ENCODE measurements around the gene PACS1.

Gene PACS1

GRCh38 chr11:66279092-66279734 lies 209.1 kb downstream of the PACS1 start:
- DNase-seq = no peak

- no peak for DNase-seq
These were observed 210.4 kb downstream of the PACS1 start for GRCh38 chr11:66280428-66280827.

DNA sequence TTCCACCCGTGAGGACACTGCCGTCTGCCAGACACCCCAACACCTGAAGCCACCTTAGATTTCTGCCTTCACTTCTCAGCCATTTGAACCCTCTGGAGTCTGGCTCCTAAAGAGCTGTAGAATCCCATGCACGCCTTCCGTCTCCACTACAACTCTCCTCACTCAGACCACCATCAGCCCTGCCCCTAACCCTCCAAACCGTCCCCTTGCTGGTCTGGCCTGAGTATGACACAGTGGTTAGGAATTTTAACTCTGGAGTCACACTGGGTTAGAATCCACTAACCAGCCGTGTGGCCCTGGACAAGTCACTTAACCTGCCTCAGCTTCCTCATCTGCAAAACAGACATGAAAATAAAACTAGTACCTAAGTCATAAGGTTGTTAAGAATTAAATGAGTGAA lies 210.9 kb downstream of the PACS1 start:
- no peak for DNase-seq

DNA sequence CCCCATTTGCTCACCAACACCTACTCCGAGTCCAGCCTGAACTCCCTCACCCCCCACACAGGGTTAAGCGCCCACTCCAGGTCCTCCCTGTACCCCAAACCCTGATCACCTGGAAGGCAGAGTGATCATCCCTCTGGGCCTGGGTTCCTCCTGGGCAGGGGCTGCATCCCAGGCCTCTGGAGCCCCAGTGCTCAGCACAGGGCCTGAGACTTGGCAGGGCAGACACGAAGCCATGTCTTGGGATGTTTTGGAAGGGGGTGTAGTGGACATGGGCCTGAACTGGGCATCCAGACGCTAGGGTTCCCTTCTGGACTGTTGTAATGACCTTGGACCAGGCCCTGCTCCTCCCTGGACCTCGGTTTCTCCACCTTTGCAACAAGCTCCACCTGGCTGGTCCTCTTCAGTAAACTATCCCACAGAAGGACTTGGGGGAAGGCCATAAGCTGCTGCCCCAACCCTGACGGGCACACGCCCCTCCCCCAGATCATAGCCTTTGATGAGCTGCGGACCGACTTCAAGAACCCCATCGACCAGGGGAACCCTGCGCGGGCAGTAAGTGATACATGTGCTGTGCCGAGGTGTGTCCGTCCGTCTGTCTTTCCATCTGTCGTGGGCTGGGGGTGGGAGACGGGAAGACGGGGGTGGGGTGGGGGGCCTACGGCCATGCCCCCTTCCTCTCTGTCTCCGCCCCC lies 211.8 kb downstream of the PACS1 start:
- DNase-seq = no peak

DNA sequence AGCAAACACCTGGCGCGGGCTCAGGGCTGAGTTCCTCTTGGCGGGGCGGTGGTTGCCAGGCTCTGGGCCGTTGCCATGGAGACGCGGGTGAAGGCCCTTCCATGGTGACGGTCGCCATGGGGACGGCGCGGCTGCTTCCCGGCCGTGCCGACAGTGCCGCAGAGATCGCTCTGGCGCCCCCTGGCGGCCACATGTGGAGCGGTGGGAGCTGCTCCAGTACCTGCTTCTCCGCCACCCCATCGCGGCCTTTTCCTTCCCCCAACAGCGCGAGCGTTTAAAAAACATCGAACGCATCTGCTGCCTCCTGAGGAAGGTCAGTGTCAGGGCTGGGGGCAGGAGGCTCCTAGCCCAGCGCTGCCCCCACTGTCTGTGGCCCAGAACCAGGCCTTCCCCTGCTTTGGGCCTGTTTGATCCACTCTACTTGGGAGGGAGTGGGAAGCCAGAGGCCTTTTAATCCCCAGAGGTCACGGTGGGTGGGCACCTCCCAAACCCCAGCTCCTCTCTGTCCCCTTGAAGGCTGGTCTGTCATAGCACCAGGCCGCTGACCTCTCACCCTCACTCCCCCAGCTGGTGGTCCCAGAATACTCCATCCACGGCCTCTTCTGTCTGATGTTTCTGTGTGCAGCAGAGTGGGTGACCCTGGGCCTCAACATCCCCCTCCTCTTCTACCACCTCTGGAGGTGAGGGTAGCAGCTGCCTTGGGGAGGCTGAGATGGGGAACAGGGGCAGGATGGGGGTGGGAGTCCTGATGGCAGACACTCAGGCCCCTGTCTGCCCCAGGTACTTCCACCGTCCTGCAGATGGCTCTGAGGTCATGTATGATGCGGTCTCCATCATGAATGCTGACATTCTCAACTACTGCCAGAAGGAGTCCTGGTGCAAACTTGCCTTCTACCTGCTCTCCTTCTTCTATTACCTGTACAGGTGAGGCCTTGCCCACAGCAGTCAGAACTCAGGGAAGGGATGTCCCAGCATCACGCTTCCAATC lies 212.7 kb downstream of the PACS1 start:
- DNase-seq = peak; percentile 97 to 99

DNA sequence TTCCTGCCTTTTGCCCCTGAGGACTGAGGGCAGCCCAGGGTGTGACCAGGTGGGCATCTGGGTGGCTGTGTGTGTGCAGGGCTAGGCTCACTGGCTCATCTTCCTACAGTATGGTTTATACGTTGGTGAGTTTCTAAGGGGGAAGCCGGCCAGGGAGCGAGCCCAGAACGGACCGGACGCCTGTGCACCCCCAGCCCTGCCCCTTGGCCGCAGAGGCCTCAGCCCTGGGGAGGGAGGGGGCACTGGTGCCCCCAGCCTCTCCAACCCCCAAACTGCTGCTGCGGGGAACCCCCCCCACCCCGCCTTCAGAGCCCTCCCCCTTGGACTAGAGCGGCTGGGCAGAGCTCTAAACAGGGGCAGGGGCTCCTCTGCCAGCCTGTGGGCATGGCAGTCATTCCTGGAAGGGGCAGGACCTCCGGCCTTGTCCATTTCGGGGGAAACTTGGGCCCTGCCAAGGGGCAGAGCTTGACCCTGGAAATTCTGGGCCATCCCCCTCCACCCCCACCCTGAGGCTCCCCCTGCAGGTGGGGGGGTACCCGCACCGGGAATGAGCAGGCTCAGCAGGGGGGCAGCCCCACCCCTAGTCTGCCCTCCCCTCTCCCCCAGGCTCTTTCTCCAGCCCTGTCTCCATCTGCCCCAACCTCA lies 213.5 kb downstream of the PACS1 start:
- no peak for DNase-seq

DNA sequence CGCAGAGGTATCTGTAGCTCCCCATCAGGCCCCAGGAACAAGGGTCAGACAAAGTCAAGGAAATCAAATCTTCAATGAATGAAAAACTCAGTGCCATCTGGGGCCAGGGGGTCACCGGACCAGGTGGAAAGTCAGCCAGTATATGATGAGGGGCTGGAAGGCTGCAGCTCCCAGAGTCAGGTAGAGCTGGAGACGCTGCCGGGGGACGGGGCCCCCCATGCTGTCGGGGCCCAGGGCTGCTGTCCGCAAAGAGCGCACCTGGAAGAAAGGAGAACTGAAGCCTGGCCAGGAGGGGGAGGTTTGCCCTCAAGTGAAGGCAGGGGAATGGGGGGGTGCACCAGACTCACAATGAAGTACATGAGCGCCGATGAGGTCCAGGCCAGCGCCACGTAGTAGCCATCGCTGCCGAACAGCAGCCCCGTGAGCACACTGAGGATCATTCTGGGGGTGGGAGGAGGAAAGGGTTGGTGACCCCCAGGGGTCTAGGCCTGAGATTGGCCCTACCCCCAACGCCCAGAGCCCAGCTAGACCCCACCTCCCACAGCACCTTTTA lies 214.5 kb downstream of the PACS1 start:
- DNase-seq = no peak

DNA sequence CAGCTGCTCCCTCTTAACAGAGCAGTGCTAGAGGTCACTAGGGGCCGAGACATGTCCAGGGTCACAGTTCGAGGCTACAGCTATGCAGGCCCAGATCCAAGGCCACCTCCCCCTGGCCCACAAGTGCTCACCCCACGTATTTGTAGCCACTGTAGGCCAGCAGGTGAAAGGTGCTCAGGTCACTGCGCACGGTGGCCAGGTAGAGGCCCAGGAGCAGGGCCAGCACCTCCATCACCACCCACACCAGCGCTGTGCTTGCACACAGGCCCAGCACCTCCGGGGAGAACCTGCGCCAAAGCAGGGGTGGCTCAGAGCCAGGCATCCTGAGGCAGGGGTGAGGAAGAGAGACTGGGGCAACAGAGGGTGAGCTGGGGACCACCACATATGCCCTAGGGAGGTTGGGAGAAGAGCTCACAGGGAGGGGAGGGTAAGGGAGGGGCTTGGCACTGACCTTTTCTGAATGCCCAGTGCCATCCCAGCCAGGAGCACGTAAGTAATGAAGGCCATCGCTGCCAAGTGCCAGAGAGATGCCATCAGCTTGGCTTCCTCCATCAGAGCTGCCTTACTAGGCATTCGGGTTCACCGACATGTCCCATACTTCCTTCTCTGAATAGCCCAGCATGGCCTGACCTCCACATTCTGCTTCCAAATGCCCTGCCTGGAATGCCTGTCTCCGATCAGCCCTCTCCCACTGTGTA lies 215.3 kb downstream of the PACS1 start:
- DNase-seq = no peak

GRCh38 chr11:66286699-66287098 lies 216.6 kb downstream of the PACS1 start:
- DNase-seq = no peak

DNA sequence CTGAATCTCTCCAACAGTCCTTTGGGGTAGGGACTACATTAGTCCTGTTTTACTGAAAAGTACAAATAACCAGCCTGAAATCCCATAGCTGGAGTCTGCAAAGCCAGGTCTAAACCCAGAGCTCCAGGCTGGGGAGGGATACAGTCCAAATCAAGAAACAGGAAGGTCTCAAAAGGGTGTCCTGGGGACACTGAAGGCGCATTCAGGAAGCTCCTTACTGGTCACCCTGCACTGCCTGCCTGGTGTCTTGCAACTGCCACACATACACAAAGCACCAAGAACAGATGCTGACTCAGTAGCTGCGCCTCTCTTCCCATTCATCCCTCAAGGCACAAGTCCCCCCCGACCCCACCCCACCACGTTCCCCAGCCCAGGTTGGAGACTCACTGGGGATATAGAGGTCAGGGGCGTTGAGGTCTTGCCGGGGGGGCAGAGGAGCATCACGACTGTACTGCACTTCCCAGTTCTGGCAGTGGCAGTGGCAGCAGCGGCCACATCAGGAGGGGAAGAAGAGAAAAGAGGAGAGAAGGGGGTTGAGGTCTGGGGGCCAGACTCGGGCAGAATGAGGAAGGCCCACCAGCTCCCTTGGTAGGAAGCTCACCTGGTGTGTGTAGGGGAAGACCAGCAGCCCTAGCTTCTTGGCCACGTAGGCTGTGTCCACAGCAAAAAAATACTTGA lies 217.3 kb downstream of the PACS1 start:
- no peak for DNase-seq

DNA sequence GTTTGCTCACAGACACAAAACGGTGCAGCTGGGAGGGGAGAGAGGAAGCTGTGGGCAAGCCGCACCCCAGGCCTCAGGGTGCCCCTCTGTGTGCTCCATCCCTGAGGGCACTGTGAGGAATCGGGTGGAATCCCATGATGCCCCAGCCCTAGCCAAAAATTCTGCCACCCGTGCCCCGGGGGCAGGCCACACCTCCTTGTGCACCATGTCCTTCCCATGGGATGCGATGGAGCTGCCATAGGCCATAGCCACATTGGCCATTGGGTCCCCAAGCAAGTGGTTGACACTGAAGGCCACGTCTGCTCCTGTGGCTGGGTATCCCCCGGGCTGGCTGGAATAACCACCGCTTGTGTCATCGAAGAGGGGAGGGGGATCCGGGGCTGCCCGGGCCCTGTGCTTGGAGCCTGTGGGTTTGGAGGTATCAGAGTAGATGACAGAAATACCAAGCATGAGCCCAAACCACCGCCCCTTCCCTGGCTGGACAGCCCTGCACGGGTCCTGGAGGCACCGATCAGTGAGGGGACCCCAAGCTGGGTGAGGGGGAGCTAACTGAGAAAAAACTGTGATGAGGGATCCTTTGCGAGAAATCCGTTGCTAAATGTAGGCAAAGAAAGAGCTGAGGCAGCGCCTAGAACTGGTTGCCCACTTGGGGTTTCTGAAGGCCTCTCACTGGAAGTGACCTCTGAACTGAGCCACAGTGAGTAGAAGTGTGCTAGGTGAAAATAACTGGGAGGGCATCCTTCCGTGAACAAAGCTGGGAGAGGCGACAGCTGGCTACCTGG lies 218.0 kb downstream of the PACS1 start:
- no peak for DNase-seq

GRCh38 chr11:66288671-66289547 lies 218.8 kb downstream of the PACS1 start, which contains the start of gene YIF1A:
Gene YIF1A, minus strand, starts transcription at chr11:66289143. Its CDS starts 158 bp downstream, at chr11:66288985.
- DNase-seq = peak; percentile 97 to 98

DNA sequence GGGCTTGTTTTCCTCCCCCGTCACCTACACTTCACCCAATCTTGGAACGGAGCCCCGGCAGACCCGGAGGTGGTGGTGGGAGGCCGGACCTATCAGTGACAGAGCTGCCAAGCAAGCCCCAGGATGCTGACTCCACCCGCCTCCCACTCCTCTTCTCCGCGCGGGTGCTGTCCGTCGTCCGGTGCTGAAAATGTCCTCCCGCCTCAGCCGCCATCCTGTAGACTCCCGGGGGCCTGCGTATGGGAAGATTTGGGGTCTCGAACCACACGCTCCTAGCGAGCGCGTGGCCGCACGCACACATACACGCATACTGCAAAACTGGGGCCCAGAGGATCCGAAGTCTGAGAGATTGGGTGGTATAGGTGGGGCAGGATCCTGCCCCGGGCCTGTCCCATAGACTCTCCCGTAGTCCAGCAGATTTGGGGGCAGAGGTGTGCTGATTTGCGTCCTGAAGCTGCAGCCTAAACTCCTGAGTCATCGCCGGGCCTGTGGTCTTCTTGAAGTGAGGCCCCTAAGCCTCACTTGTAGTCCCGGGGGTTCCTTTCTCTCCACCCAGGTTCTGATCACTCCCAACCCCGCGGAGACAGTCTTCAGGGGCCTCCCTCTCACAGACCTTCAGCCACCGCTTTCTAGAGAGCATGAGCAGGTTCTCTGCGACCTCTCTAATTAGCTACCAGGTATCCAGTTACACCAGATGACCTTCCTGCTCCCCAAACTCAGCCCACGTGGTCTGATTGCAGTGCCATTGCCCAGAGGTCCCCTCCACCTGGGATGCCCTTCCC lies 219.7 kb downstream of the PACS1 start:
- peak; percentile 89 to 90 for DNase-seq

DNA sequence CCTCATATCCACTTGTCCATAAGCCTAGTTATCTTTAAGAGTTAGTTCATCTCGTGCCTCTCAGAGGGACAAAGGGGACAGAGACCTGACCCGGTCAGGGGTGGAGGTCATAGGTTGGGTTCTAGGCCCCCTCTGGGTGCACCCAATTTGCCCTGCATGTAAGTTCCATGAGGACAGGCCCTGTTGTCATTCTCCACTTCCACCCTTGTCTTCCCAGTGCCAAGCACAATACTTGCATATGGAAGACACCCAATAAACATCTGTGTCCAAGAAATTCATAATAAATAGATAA lies 220.2 kb downstream of the PACS1 start:
- DNase-seq = no peak

DNA sequence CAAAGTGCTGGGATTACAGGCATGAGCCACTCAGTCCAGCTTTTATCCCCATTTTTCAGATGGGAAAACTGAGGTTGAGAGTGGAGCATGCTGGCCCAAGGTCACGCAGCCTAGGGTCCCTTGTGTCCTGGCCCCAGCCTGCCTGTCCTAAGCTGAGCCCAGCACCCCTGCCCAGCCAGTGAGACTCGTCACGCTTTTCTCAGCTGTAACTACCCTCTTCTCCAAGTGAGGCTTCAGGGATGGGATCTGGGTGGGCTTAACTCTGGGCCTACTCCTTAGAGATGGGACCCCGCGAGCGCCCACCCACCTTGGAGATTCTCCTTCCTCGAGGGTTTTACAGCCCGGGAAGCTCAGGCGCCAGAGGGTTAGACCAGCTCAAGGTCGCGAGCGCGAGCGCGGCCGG lies 221.2 kb downstream of the PACS1 start:
- DNase-seq = no peak

GRCh38 chr11:66291706-66292542 lies 221.9 kb downstream of the PACS1 start, which contains the start of gene TMEM151A:
Gene TMEM151A, plus strand, starts transcription at chr11:66291894. Its CDS starts 120 bp downstream, at chr11:66292014.
- no peak for DNase-seq

DNA sequence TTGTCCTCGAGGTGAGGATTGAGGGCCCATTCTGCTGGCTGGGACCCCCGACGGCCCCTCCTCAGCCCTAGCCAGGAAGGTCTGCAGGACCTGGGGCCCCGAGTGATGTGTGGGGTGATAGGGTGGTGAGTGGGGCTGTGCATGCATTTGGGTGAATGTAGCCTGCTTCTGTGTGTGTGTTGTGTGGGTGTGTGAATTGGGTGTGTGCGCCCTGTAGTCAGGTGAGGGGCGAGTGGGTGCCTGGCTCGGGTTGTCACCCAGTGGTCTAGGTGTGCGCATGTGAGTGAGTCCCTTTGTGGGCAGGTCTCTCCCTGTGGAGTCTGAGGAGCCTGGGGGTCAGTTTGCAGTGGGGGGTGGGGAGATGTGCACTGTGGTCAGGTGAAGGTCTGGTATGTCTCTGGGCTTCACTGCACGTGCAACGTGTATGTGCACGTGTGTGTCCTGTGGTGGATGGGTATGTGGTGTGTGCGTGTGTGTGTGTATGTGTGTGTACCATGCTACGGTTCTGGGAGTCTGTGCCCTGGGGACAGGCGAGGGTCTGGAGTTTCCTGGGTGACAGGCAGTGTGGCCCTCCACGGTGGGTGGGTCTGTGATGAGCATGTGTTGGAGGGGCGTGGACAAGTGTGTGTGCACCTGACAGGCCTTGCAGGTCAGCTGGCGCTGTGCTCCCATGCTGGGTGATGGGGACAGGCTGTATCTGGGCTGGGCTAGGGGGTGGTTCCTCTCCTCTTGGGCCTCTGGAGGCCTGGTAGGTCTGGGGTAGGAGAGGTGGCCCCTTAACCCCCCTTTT lies 222.7 kb downstream of the PACS1 start:
- DNase-seq = no peak

Measured in activated T-cell treated with anti-CD3 and anti-CD28 coated beads, Interleukin-2, amount 50 U/mL, for 48 hours (primary cell).